ENCODE measurements around the gene BBS7.

Gene BBS7

GRCh38 chr4:121869841-121870822 lies at the start of gene BBS7:
TSS of gene BBS7 (minus strand) at chr4:121870474. CDS start at chr4:121870313, 161 bp downstream.
- DNase-seq (ENCODE audit: low spot score), result peak; percentile 95

- DNase-seq (ENCODE audit: low spot score), result no peak
Measured at GRCh38 chr4:121913667-121914066, 43.4 kb upstream of the BBS7 start.

- no peak for DNase-seq (ENCODE audit: low spot score)
Measured at GRCh38 chr4:121908346-121908745, 38.1 kb upstream of the BBS7 start.

GRCh38 chr4:121900132-121900983 lies 30.1 kb upstream of the BBS7 start:
- peak; percentile 49 for DNase-seq (ENCODE audit: low spot score)

GRCh38 chr4:121898150-121898549 lies 27.9 kb upstream of the BBS7 start:
- peak; percentile 6 for DNase-seq (ENCODE audit: low spot score)

- no peak for DNase-seq (ENCODE audit: low spot score)
Measured at GRCh38 chr4:121888134-121888533, 17.9 kb upstream of the BBS7 start.

- DNase-seq (ENCODE audit: low spot score), result no peak
Measured at GRCh38 chr4:121885115-121885514, 14.8 kb upstream of the BBS7 start.

GRCh38 chr4:121881158-121881557 lies 10.9 kb upstream of the BBS7 start:
- no peak for DNase-seq (ENCODE audit: low spot score)

GRCh38 chr4:121879135-121879534 lies 8.9 kb upstream of the BBS7 start:
- DNase-seq (ENCODE audit: low spot score), result no peak

GRCh38 chr4:121877041-121877773 lies 6.9 kb upstream of the BBS7 start:
- DNase-seq (ENCODE audit: low spot score), result no peak

GRCh38 chr4:121876070-121876469 lies 5.8 kb upstream of the BBS7 start:
- no peak for DNase-seq (ENCODE audit: low spot score)

- no peak for DNase-seq (ENCODE audit: low spot score)
Measured at GRCh38 chr4:121875652-121876051, 5.4 kb upstream of the BBS7 start.

GRCh38 chr4:121873604-121874003 lies 3.3 kb upstream of the BBS7 start:
- no peak for DNase-seq (ENCODE audit: low spot score)

- no peak for DNase-seq (ENCODE audit: low spot score)
Measured at GRCh38 chr4:121863799-121864198, 6.5 kb downstream of the BBS7 start.

- no peak for DNase-seq (ENCODE audit: low spot score)
Measured at GRCh38 chr4:121861426-121861825, 8.8 kb downstream of the BBS7 start.

GRCh38 chr4:121860121-121860520 lies 10.2 kb downstream of the BBS7 start:
- DNase-seq (ENCODE audit: low spot score), result peak; percentile 25

- no peak for DNase-seq (ENCODE audit: low spot score)
Measured at GRCh38 chr4:121851354-121851753, 18.9 kb downstream of the BBS7 start.

- DNase-seq (ENCODE audit: low spot score), result no peak
Measured at GRCh38 chr4:121846662-121847061, 23.6 kb downstream of the BBS7 start.

GRCh38 chr4:121842862-121843261 lies 27.4 kb downstream of the BBS7 start:
- no peak for DNase-seq (ENCODE audit: low spot score)

GRCh38 chr4:121838136-121838535 lies 32.1 kb downstream of the BBS7 start:
- no peak for DNase-seq (ENCODE audit: low spot score)

- no peak for DNase-seq (ENCODE audit: low spot score)
Measured at GRCh38 chr4:121829511-121829910, 40.8 kb downstream of the BBS7 start.

GRCh38 chr4:121827853-121828252 lies 42.4 kb downstream of the BBS7 start:
- DNase-seq (ENCODE audit: low spot score), result peak; percentile 20

All from kidney capillary endothelial cell (primary cell).